Endodermal cell (in vitro differentiated cells): ENCODE results near the gene HYCC2. TPM values are rescaled to one million over a fixed set of nuclear protein-coding genes. Genes with fewer than 3 reads are reported as not detected.
A peak's percentile ranks its signal among the peaks of the same experiment; 100 is the strongest.

Source experiments
- DNase-seq: peaks from one replicate; pipeline ENCODE4 v3.0.0-alpha.2; 2017
- H3K27ac ChIP-seq: 2 replicates; pipeline ENCODE4 v1.5.1; 2013; ENCODE audit warnings: mild to moderate bottlenecking, low read depth, low read length, moderate library complexity
- H3K27me3 ChIP-seq: 2 replicates; pipeline ENCODE4 v1.6.1; 2013; ENCODE audit warnings: mild to moderate bottlenecking, low read length, moderate library complexity; ENCODE audit not compliant: insufficient read depth, control insufficient read depth, poor library complexity, severe bottlenecking
- H3K36me3 ChIP-seq: 2 replicates; pipeline ENCODE4 v1.7.0; 2013; ENCODE audit warnings: mild to moderate bottlenecking, low read length, moderate library complexity; ENCODE audit not compliant: control insufficient read depth, insufficient read depth
- H3K4me1 ChIP-seq: one replicate; pipeline ENCODE4 v1.7.0; 2013; ENCODE audit warnings: low read length; ENCODE audit not compliant: control insufficient read depth, insufficient read depth
- H3K4me3 ChIP-seq: 2 replicates; pipeline ENCODE4 v1.5.1; 2013; ENCODE audit warnings: mild to moderate bottlenecking, low read length, moderate library complexity
- H3K9ac ChIP-seq: 2 replicates; pipeline ENCODE4 v1.6.1; 2013; ENCODE audit warnings: mild to moderate bottlenecking, low read length, moderate library complexity; ENCODE audit not compliant: poor library complexity, severe bottlenecking; ENCODE audit errors: extremely low read depth
- H3K9me3 ChIP-seq: 2 replicates; pipeline ENCODE4 v1.6.1; 2013; ENCODE audit warnings: mild to moderate bottlenecking, low read length, moderate library complexity; ENCODE audit not compliant: control insufficient read depth
- H3K27ac Mint-ChIP-seq: 2 replicates; pipeline ENCODE4 v1.8.0; 2020; ENCODE audit warnings: mixed read lengths
- H3K27me3 Mint-ChIP-seq: 2 replicates; pipeline ENCODE4 v1.8.0; 2021; ENCODE audit warnings: mild to moderate bottlenecking, mixed read lengths; ENCODE audit not compliant: insufficient read depth
- H3K36me3 Mint-ChIP-seq: 2 replicates; pipeline ENCODE4 v1.8.0; 2020; ENCODE audit warnings: low read depth, mixed read lengths
- H3K4me1 Mint-ChIP-seq: 2 replicates; pipeline ENCODE4 v1.8.0; 2020; ENCODE audit warnings: mixed read lengths
- H3K4me3 Mint-ChIP-seq: 2 replicates; pipeline ENCODE4 v1.8.0; 2020; ENCODE audit warnings: mild to moderate bottlenecking, moderate library complexity, mixed read lengths
- H3K9me3 Mint-ChIP-seq: 2 replicates; pipeline ENCODE4 v1.8.0; 2020; ENCODE audit warnings: mild to moderate bottlenecking, mixed read lengths
- CTCF ChIP-seq: fragments of 200-600 bp; sonication (generic); conservative IDR thresholded peaks from 2 replicates; pipeline ENCODE4 v1.5.0; 2021; ENCODE audit warnings: antibody characterized with exemption, mild to moderate bottlenecking
- WGBS, 2 experiments: methylation state at CpG; one replicate each; pipeline versions ENCODE4 v1.1.5 to v1.1.7; 2013; ENCODE audit warnings: missing lambda C conversion rate in 2 of 2, mixed read lengths in 1 of 2; ENCODE audit not compliant: insufficient coverage in 1 of 2, insufficient read length in 1 of 2; 5-methylcytosine and 5-hydroxymethylcytosine counted together
- total RNA-seq, 2 donors: library from RNA; stranded (reverse); fragmentation: NEBNext Ultra II Directional in 1 of 2; extraction: Animal tissue kit (Norgen Biotek cat#: 25700) in 1 of 2; gene quantifications; 2 replicates in 1 of 2; 3 replicates in 1 of 2; pipeline ENCODE4 v1.2.1, GENCODE V29; 2021

HYCC2 gene
- total RNA-seq, 2 donors from 2014 or later: 18.8 to 47.6 TPM

GRCh38 chr2:201100497-201100896, 29.0 kb upstream of the HYCC2 start:
- peaks cover 5% of the 10 kb centered on the region for H3K36me3 Mint-ChIP-seq
- no peak overlapping the region for H3K9ac ChIP-seq
- peaks cover 2% of the 10 kb centered on the region for H3K4me1 Mint-ChIP-seq
- DNase-seq: no peak
- no peaks in the 10 kb centered on the region for H3K4me1 ChIP-seq
- H3K4me3 ChIP-seq: no peak overlapping the region
- no peaks in the 10 kb centered on the region for H3K27me3 ChIP-seq
- H3K27ac ChIP-seq: no peak overlapping the region
- H3K36me3 ChIP-seq: no peaks in the 10 kb centered on the region
- H3K27ac Mint-ChIP-seq: no peak overlapping the region
- no peak for TF ChIP-seq CTCF
- no peaks in the 10 kb centered on the region for H3K27me3 Mint-ChIP-seq
- H3K9me3 ChIP-seq: no peaks in the 10 kb centered on the region
- 89 to 97% methylated on average over 3 of the region's 3 CpGs for WGBS, 2 experiments
- no peak overlapping the region for H3K4me3 Mint-ChIP-seq
- no peaks in the 10 kb centered on the region for H3K9me3 Mint-ChIP-seq

GRCh38 chr2:201093573-201093972, 22.1 kb upstream of the HYCC2 start:
- WGBS, 2 experiments: 97 to 100% methylated on average over 5 of the region's 5 CpGs
- peaks cover 4% of the 10 kb centered on the region for H3K36me3 ChIP-seq
- H3K9ac ChIP-seq: no peak overlapping the region
- no peak overlapping the region for H3K4me3 ChIP-seq
- H3K27ac ChIP-seq: no peak overlapping the region
- H3K36me3 Mint-ChIP-seq: peaks cover 11% of the 10 kb centered on the region
- H3K9me3 ChIP-seq: no peaks in the 10 kb centered on the region
- no peak overlapping the region for H3K4me3 Mint-ChIP-seq
- DNase-seq: no peak
- peaks cover 2% of the 10 kb centered on the region for H3K4me1 Mint-ChIP-seq
- no peaks in the 10 kb centered on the region for H3K4me1 ChIP-seq
- H3K9me3 Mint-ChIP-seq: no peaks in the 10 kb centered on the region
- TF ChIP-seq CTCF: no peak
- H3K27me3 ChIP-seq: no peaks in the 10 kb centered on the region
- H3K27ac Mint-ChIP-seq: no peak overlapping the region
- no peaks in the 10 kb centered on the region for H3K27me3 Mint-ChIP-seq

- Histone ChIP-seq H3K9ac (no peak overlapping the region), H3K4me1 (no peaks in the 10 kb centered on the region), H3K27ac (no peak overlapping the region), H3K36me3 (peaks cover 21% of the 10 kb centered on the region), H3K27me3 (no peaks in the 10 kb centered on the region), H3K9me3 (no peaks in the 10 kb centered on the region), H3K4me3 (no peak overlapping the region)
- no peak for TF ChIP-seq CTCF
- Mint-ChIP-seq H3K9me3 (peaks cover 6% of the 10 kb centered on the region), H3K4me1 (peaks cover 2% of the 10 kb centered on the region), H3K27me3 (no peaks in the 10 kb centered on the region), H3K27ac (peak overlapping the region; percentile 16), H3K4me3 (no peak overlapping the region), H3K36me3 (peaks cover 31% of the 10 kb centered on the region)
- WGBS, 2 experiments: 42 to 74% methylated on average over 4 of the region's 4 CpGs
- peak; percentile 50 for DNase-seq
Measured at GRCh38 chr2:201090574-201090973, 19.1 kb upstream of the HYCC2 start.
